GM18873 (cell line): Measurements from ENCODE around the gene RNH1.
A peak's percentile ranks its signal among the peaks of the same experiment; 100 is the strongest.

Experiments used
- ATAC-seq: cut with Tn5 transposase; IDR thresholded peaks from one replicate; pipeline ENCODE4 v1.9.1; 2021; ENCODE audit warnings: mild to moderate bottlenecking, moderate library complexity, moderate number of reproducible peaks; ENCODE audit not compliant: unreplicated experiment, low FRiP score

Gene RNH1

GRCh38 chr11:461626-462025, 45.4 kb downstream of the RNH1 start:
- no peak for ATAC-seq

- no peak for ATAC-seq
Measured at GRCh38 chr11:460331-461199, 46.5 kb downstream of the RNH1 start.

- no peak for ATAC-seq
Measured at GRCh38 chr11:459511-460220, 47.4 kb downstream of the RNH1 start.

- ATAC-seq: no peak
Measured at GRCh38 chr11:457111-457760, 49.8 kb downstream of the RNH1 start.

GRCh38 chr11:456533-456932, 50.5 kb downstream of the RNH1 start:
- no peak for ATAC-seq

- ATAC-seq: no peak
Measured at GRCh38 chr11:455566-456147, 51.4 kb downstream of the RNH1 start.

GRCh38 chr11:454801-455565, 52.1 kb downstream of the RNH1 start:
- ATAC-seq: no peak

- no peak for ATAC-seq
Measured at GRCh38 chr11:454043-454442, 53.0 kb downstream of the RNH1 start.

GRCh38 chr11:453564-453963, 53.5 kb downstream of the RNH1 start:
- ATAC-seq: no peak

GRCh38 chr11:452916-453527, 54.0 kb downstream of the RNH1 start:
- ATAC-seq: no peak

GRCh38 chr11:452203-452744, 54.8 kb downstream of the RNH1 start:
- no peak for ATAC-seq

GRCh38 chr11:451738-452137, 55.3 kb downstream of the RNH1 start:
- no peak for ATAC-seq

GRCh38 chr11:450809-451451, 56.1 kb downstream of the RNH1 start:
- no peak for ATAC-seq

- ATAC-seq: peak; percentile 73
Measured at GRCh38 chr11:449889-450808, 56.9 kb downstream of the RNH1 start, which contains the start of gene PTDSS2. Gene PTDSS2 (plus strand): TSS chr11:450279. CDS start chr11:450456, 177 bp downstream.

GRCh38 chr11:447923-448731, 58.9 kb downstream of the RNH1 start:
- no peak for ATAC-seq

- ATAC-seq: no peak
Measured at GRCh38 chr11:446891-447290, 60.2 kb downstream of the RNH1 start.
